HPDE6-E6E7 (cell line): ENCODE measurements around the gene SLC51B.
A peak's percentile ranks its signal among the peaks of the same experiment; 100 is the strongest.
"Not testable (repeated sequence)": the region's sequence is repeated elsewhere in the genome, so short reads cannot be mapped to it uniquely, and the experiment has no call there.

Source experiments
- DNase-seq: peaks from one replicate; pipeline ENCODE4 v3.0.0; 2011; ENCODE audit warnings: missing footprints; ENCODE audit errors: extremely low spot score

Gene SLC51B

DNA sequence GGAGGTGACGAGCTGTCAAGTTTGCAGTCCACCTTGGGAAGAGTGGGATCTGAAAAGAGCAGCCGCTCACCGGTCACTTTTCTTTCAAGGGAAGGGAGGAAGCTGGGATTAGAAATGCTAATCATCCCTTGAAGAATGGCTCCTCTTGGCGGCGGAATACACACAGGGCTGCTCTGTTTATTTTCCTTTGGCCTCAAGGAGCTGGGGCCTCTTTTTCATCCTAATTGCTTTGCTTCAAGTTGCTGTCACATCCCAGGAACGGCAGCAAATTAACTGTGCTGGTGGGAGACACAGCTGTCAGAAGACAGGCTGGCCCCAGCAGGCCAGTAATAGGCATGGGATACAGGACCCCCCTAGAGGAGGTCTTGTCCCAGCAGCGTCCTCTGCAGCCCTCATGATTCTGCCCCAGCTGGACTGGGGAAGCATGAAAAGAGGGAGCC, 38.1 kb downstream of the SLC51B start:
- DNase-seq = no peak

DNA sequence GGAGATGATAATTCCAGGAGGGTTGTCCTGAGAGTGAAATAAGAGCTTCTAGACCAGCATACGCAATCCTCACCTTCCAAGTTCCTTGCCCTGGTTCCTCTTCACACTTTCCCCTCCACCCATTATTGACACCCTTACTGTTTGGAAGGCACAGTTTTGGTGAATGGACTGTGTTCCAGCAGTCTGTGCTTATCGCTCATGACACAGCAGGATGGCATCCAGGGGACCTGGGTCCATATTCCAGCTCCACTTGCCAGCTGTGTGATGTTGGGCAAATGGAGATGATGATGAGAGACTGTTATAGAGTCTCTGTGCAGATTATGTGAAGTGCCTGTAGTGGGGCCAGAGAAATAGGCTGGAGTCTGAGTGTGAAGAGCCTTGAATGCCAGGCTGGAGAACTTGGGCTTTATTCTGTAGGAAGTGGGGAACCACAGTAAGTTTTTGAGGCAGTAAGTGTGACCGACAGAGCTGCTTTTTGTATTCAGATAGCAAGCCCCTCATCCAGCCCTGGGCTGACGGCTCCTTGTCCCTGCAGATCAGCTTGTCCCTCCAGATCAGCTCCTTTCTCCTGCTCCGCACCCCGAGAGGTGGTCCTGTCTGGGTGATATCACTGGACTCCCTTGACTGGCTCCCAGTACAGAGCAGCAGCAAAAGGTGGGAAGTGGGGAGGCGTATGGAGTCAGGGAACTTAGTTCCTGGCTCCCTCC, 39.5 kb downstream of the SLC51B start:
- no peak for DNase-seq

DNA sequence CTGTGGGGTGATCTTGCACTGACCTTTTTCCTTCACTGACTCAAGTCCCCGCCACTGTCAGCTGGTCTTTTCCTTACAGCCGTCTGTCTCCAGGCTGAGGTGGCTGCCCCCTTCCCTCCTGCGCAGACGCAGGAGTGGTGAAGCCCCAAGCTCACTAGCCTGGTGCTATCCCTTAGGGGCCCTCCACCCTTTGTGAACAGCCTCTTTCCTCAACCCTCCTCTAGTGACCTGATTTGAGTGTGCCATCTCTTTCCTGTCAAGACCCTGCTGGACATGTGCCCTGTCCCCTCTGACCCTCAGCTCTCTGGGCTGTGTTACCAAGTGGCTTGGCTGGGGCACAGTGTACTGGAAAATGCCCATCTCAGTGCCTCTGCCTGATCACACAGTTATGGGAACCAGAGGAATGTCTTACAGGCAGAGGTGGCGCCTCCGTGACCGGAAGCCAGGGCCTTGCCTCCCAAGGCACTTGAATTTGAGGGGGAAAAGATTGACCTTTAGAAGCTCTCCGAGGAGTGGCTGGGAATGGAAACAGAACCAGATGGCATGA, 40.1 kb downstream of the SLC51B start:
- no peak for DNase-seq

DNA sequence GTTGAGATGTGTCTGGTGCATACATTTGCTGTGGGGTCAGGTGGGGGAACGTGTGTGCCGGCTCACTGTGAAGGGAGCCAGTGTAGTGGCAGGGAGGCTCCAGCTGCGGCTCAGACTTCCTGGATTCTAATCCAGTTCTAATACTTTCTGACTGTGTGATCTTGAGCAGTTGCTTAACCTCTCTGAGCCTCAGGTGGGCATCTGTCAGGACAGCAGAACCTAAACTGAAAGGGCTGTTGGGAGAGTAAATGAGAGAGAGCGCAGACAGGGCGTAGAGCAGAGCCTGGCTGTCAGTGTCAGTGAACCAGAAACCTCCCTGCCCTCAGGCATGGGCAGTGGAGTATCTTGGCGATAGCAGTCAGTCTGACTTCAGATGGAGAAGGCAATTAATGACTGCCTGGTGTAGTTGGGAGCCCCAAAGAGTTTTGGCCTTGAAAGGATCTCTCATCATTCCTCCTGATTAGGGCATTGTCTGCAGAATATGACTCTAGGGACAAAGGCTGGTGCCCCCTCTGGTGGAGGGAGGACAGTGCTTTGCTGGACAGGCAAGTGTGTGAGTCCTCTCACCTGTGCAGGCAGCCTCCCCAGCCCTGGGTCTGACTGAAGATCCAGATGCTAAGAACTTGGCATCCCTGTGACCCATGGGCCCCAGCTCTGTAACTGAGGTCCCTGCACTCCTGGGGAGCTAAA, 40.9 kb downstream of the SLC51B start:
- peak; percentile 52 for DNase-seq

DNA sequence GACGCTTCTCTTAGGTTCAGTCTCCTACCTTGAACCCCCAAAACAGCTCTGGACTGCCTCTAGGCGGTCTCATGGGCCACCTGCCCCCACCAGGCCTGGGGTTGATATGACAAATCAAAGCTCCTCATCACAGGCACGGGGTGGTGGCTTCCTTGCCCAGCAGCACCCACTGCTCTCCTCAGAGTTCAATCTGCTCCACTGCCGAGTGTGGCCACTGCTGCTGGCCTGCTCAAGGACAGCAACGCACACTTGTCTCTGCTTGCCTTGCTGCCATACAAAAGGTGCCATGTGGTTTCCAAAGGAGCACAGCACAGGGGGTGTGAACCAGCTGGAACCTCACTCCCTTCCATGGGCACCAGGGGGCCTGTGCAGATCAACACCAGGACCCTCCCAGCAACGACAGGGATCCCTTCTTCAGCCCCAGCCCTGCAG, 41.5 kb downstream of the SLC51B start:
- peak; percentile 19 for DNase-seq

DNA sequence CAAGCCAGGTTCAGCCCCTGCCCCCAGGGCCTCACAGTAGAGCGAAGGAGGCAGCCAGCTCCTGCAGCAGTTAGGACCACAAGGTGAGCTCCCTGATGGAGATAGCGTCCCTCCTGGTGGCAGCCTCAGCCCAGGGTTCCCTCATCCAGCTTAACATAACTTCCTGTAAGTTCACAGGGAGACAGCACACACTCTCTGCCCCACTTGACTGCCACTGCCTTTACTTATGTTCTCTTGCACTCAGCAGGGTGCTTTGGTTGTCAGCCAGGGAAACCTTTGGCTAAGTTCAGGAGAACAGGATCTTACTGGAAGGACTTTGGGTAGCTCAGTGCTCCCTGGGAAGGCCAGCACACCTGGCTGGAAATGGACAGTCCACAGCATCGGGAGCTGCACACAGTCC, 42.2 kb downstream of the SLC51B start:
- no peak for DNase-seq

DNA sequence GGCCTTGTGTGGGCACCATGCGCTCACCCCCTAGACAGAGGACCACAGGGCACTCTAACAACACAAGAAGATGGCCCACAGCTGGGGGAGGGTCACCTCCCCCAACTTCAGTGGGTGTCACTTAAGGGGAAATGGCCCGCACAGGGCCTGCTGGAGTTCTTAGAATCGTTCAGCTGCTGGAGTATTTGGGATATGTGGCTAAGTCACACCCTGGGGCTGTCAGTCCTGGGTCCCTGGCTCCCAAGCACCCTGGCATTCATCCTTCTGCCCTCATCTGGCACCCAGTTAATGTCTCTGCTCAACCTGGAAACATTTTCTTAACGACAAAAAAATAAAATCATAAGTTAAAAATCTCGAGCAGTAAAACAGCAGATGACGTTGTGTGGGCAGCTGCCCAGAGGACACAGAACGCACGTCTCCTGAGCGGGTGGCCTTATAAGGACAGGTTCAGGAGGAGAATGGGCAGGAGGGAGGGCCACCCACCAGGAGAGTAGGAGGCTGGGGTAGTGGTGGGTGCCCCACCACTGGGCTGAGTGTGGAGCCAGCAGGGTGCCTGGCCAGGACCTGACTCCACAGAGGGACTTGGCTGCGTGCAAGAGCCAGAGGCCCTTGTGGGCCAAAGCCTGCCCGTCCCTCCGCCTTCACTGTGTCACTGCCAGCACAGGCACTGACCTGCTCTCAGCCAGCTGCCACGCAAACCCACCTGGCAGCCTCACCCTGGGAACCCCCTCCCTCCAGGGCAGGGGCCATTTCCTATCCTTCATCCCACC, 42.9 kb downstream of the SLC51B start:
- DNase-seq = no peak

DNA sequence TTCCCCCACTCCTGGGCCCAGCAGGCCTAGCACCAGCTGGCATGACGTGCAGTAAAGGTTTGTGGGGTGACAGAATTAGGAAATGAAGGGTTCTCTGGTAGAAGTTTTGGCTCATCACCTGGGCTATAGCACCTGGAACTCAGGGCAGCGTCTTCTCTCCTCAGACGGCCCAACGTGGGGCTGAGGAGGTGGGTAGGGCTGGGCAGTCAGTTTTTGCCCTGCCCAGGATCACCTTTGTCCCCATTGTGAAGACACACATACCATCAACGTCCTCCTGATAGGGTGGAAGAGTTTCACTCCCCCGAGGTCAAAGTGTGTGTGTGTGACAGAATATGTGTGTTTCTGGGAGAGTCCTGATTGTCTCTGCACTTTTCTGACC, 43.4 kb downstream of the SLC51B start:
- DNase-seq = no peak

DNA sequence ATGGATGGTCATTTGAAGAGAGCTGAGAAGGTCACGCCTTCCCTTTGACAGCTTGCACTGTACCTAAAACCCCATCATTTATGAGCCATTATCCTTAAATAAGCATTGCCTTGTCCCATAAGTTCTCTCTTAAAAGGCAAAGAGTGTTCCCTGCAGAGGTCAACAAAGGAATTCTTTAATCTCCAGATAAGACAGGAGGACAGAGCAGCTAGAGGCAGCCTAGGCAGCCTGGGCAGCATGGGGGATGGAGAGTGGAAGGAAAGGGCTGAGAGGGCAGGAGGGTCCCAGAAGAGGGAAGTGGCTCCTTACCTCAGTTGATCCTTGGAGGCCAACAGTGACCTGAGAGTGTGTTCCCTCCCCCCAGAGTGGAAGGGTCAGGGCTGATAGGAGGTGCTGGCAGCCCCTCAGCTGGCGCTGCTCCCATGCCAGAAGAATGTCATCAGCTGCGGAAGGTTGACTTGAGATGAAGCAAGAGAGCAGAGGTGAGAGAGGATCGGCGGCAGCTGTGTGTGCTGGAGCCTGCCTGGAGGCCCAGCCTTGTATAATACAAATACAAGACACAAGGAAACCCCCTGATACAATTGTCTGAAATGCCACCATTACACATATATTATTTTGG, 44.1 kb downstream of the SLC51B start:
- DNase-seq = no peak

DNA sequence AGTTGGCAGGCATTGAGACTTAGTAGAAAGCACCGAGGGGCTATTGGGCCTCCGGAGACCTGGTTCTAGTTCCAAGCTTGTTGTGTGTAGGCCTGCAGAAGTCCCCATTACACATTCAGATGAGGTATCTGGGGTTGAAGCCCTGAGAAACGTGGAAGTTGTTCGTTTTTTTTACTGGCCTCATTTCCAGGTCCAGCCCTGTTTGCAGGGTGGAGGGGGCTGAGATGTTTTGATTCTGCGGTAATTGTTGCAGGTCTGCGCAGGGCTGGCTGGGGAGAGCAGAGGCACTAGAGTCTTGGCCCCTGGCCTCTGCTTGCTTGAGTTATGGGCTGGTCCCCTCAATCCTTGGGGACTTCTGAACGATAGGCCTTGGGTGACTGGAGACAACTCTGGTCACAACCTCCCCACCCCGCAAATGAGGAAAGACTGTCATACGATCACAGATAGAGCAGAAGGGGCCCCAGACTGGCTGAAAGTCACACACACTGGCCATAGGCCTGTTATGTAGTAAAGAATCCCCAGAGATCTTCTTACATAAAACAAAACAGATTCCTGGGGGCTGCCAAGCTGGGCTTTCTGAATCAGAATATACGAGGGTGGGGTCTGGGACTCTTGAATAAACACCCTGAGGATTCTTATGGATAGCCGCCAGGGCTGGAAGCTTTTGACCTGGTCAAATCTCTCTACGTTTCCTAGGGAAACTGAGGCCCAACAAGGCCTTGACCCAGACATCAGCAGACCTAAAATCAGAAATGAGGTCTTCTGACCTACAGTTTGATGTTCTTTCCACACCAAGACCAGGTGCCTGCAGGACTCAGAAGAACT, 47.0 kb downstream of the SLC51B start:
- DNase-seq = no peak

DNA sequence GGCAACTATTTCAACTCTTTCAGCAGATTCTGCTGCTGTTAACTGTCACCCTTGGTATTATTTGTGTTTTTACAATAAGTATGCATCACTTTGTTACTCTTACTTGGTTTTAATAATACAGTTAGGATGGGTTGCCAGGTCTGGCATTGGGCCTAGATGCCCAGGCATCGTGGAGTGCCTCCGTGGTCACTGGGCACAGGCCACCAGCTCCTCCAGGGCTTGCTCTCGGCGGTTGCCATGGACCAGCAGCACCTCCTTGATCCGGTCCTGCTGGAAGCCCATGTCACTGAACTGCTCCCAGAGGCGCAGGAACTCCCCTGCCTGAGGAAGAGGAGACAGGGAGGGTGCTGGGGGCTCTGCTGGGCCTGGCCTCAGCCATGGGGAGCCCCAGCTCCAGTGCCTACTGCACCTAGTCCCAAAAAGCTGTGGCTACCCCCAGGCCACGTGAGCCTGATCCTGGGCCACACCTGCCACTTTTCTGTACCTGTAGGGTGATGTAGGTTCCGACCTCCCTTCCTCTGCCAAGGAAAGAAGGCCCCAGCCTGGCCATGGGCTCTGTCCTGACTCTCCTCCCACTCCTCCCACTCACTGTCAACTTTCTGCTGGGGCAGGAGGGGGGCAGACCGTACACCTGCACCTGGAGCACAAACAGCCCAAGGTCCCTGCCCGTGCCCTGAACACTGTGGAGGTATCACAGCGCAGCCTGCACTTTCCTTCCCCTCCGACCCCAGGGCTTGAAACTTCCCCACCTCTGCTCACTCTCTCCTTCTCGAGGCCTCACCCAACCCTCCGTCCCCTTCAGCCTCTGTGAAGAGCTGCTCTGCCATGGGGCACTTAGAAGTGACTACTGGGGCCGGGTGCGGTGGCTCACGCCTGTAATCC, 48.0 kb downstream of the SLC51B start:
- no peak for DNase-seq

DNA sequence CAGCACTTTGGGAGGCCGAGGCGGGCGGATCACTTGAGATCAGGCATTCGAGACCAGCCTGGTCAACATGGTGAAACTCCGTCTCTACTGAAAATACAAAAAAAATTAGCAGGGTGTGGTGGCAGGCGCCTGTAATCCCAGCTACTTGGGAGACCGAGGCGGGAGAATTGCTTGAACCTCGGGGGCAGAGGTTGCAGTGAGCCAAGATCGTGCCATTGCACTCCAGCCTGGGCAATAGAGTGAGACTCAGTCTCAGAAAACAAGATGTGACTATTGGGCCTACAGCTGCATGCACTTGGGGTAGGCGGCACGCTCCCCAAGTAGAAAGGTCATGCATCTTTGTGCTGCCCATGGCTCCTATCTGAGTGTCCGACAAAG, 48.6 kb downstream of the SLC51B start:
- not testable (repeated sequence) for DNase-seq

DNA sequence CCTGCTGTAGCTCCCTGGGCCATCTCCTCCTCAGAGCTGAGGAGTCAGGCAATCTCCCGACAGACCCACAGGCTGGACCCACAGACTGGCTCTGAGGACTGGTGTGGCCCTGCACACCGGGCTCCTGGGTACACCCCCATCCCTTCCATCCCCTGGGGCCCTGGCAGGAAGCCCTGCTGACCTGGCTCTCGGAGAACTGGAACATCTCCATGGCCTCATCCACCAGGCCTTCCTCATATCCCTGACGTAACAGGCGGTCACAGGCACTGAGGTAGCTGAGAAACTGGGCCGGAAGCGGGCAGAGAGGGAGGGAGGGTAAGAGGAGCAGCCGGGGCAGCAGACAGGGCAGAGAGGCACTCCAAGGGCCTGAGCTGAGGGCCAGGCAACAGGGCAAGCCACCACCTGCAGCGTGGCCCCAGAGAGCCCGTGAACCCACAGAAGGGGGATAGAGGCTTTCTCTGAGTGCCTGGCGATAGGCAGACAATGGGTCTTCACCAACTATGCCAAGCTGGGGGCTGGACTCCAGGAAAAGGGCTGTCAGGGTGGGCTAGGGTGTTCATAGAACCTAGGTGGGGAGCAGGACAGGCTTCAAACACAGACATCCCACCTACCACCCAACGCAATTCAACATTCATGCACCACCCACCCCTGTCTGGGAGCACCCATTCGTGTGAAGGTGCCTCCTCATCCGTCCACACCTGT, 49.3 kb downstream of the SLC51B start:
- DNase-seq = no peak

DNA sequence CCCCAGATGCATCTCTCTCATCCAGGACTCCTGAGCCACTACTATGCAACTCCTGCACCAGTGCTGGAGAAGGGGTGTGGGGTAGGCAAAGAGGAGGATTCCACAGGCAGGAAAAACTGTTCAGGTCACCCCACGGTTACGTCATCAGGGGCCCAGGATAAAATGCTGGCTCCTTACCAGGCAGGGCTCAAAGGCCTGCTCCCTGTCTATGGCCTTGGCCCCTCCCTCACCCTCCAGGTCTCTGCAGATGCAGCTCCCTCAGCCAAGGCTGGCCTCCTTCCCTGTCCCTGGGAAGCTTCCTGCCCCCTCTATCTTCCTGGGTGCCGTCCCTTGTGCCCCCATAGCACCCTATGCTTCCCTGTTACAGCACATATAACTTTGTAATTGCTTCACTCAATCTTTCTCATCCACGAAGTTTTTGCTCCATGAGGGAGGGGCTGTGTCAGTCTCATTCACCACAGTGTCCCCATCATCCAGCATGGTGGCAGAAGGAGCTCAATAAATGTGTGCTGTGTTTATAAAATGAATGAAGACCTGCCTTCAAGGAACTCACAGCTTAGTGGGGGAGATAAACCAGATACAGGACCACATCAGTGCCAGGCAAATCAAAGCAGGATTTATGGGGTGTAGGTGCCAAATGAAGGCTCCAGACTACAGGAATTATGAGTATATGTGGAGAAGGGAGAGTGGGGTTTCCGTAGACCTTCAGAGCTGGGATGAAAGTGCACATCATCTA, 50.0 kb downstream of the SLC51B start:
- no peak for DNase-seq

DNA sequence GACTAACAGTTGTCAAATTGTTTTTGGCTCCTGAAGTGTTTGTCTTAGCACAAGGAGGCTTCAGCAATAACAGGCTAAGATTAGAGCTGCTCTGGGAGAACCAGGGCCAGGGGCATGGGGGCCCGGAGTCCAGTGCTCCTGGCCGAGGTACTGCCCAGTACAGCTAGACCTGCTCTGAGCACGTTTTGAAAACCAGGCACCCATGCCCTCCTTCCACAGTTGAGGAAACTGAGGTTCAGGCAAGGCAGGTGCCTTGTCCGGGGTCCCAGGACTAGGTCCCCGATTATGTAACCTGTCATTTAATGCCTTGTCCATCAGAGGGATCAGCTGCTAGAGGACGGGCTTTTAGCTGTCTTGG, 50.5 kb downstream of the SLC51B start:
- no peak for DNase-seq

DNA sequence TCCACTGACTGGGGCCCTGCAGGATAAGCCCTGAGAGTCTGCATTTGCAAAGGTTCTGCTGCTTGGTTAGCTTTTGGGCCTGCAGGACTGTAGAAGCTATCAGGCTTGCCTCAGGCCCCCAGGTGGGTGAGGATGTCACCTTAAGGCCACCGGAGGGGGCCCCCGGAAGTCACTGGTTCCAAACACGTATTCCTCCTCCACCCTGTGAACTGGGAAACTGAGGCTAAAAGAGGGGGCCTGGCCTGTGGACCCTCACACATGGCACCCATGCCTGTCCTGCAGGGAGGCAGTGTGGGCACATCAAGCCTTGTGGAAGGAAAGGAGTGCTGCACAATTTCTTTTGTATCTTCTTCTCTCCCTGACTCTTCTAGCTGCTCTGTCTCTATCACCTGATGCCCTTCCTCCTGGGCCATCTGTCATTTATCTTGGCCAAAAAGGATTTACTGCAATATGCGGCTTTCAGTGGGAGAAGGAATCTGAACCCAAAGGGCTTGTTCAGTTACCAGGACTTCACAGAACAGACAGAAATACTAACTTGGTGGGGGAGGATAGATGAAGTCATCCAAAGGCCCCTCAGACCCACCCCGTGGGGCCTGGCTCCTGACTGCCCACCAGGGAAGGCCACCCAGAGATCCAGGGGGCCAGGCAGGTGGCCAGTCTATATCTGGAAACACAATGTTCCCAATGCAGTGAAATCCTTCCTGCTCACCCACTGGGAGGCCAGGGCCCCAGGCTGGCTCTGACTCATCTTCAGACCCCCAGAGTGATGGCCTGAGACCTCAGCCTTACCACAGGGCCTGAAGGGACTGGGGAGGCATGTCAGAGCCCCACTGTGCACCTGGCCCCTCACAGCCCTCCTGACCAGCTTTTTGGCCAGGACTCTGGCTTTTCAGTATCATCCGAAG, 51.5 kb downstream of the SLC51B start:
- DNase-seq = no peak

DNA sequence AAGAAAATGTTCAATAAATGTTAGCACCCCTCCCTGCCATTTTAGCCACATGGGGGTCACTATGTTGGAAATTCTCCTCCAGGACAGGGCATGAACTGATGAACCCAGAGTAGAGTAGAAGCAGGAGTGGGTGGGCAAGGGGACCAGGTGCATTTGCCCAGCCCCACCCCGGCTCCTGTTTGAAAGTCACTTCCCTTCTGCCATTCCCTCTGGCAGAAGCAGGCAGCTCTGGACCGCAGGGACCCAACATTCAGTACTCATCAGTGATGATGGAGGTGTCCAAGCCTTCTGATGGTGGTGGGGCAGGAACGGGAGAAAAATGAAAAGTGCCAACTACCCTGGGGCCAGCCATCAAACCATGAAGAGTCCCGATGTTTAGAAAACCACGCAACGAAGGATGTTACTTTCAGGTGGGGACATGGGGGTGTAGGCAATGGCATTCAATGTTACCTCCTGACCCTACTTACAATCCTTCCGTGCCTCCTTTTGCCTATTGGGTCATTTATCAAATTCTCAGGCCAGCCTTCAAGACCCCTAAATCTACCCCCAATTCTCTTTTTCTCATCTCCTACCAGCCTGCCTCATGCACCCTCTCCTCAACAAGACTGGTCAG, 52.6 kb downstream of the SLC51B start:
- no peak for DNase-seq
